Left lung (tissue), 10 donors: ENCODE measurements around the gene ACSL5. TPM values are rescaled to one million over a fixed set of nuclear protein-coding genes. Genes with fewer than 3 reads are reported as not detected.
"Not testable (repeated sequence)": the region's sequence is repeated elsewhere in the genome, so short reads cannot be mapped to it uniquely, and the experiment has no call there.

Experiments
- ATAC-seq: fragments of 200-7000 bp; cut with Tn5 transposase; one replicate; pipeline ENCODE4 v1.9.1; 2020; ENCODE audit warnings: moderate library complexity
- DNase-seq, 4 donors: peaks; one replicate each; pipeline ENCODE4 v3.0.0-alpha.2; 2013 to 2020
- H3K27ac ChIP-seq, 2 donors: fragments of 200-600 bp; sonication (generic) in 1 of 2; one replicate each; pipeline versions ENCODE4 v1.5.0 to v1.8.0; 2020 to 2021
- H3K27me3 ChIP-seq, 2 donors: fragments of 200-600 bp; sonication (generic) in 1 of 2; one replicate each; pipeline versions ENCODE4 v1.5.0 to v1.8.0; 2020 to 2021
- H3K36me3 ChIP-seq, 2 donors: fragments of 200-600 bp; sonication (generic) in 1 of 2; one replicate each; pipeline versions ENCODE4 v1.5.0 to v1.8.0; 2020 to 2021
- H3K4me1 ChIP-seq, 2 donors: fragments of 200-600 bp; one replicate each; pipeline ENCODE4 v1.8.0; 2021
- H3K4me3 ChIP-seq, 2 donors: fragments of 200-600 bp; sonication (generic) in 1 of 2; one replicate each; pipeline versions ENCODE4 v1.5.0 to v1.8.0; 2020 to 2021; ENCODE audit warnings: mild to moderate bottlenecking in 1 of 2
- H3K9me3 ChIP-seq, 2 donors: fragments of 200-600 bp; sonication (generic) in 1 of 2; one replicate each; pipeline versions ENCODE4 v1.5.0 to v1.8.0; 2020 to 2021
- CTCF ChIP-seq, 2 donors: fragments of 200-600 bp; sonication (generic) in 1 of 2; IDR thresholded peaks; one replicate each; pipeline versions ENCODE4 v1.5.0 to v1.8.0; 2021; ENCODE audit warnings: antibody characterized with exemption in 2 of 2
- intact Hi-C, 2 donors: fragments of 100-400 bp; cut with DNase I; formaldehyde crosslinking; loops; one replicate each; pipeline versions ENCODE4 v1.11.2 to v1.14.2; 2022
- polyA plus RNA-seq, 6 donors: library from polyadenylated mRNA; unstranded; fragments of 120-200 nt; gene quantifications; one replicate each; pipeline ENCODE4 v1.2.1, GENCODE V29; 2013; ENCODE audit not compliant: insufficient read length in 6 of 6
- total RNA-seq, 2 donors: library from RNA; stranded (reverse); fragmentation: NEBNext Ultra II Directional; extraction: Animal tissue kit (Norgen Biotek cat#: 25700); gene quantifications; one replicate each; pipeline ENCODE4 v1.2.1, GENCODE V29; 2021
- donor health status: DM: no; HTN: yes; CAD: no.
- donor health status: DM: no; HTN: no; CAD: no.

The ACSL5 gene
- total and polyA plus RNA-seq, 8 donors: 10.5 to 82.5 (median 14.1) TPM

GRCh38 chr10:112448888-112449287 lies 75.0 kb downstream of the ACSL5 start:
- Histone ChIP-seq H3K9me3 (no peaks in the 10 kb centered on the region), H3K4me3 (no peak overlapping the region), H3K27ac (no peak overlapping the region), H3K4me1 (peaks cover 16 to 33% of the 10 kb centered on the region in 2 donors), H3K27me3 (no peaks in the 10 kb centered on the region), H3K36me3 (peaks cover 0 to 14% of the 10 kb centered on the region in 2 donors)
- ATAC-seq (no peak), DNase-seq (no peak)
- no peak for TF ChIP-seq CTCF (IDR thresholded peaks at IDR 0.05)
- intact Hi-C loops: no loop called here

- Histone ChIP-seq H3K9me3 (no peaks in the 10 kb centered on the region), H3K4me3 (no peak overlapping the region), H3K27me3 (no peaks in the 10 kb centered on the region), H3K4me1 (no peaks in the 10 kb centered on the region), H3K36me3 (no peaks in the 10 kb centered on the region), H3K27ac (no peak overlapping the region)
- DNase-seq: no peak
- intact Hi-C loops: no loop called here
- TF ChIP-seq CTCF (IDR thresholded peaks at IDR 0.05): no peak
- no peak for ATAC-seq
Measured at GRCh38 chr10:112454910-112455779, 81.2 kb downstream of the ACSL5 start.

GRCh38 chr10:112456533-112456932 lies 82.6 kb downstream of the ACSL5 start:
- no peak for ATAC-seq

GRCh38 chr10:112460366-112460765 lies 86.5 kb downstream of the ACSL5 start:
- no peak for TF ChIP-seq CTCF (IDR thresholded peaks at IDR 0.05)
- H3K4me3 ChIP-seq: no peak overlapping the region
- intact Hi-C loops: no loop called here
- H3K27me3 ChIP-seq: no peaks in the 10 kb centered on the region
- DNase-seq (no peak), ATAC-seq (no peak)
- H3K36me3 ChIP-seq: peaks cover 0 to 32% of the 10 kb centered on the region in 2 donors
- no peaks in the 10 kb centered on the region for H3K9me3 ChIP-seq
- no peaks in the 10 kb centered on the region for H3K4me1 ChIP-seq
- no peak overlapping the region for H3K27ac ChIP-seq

More at GRCh38 chr10:112456533-112456932, 82.6 kb downstream of the ACSL5 start:
- TF ChIP-seq CTCF (IDR thresholded peaks at IDR 0.05): no peak
- Histone ChIP-seq H3K4me1 (no peaks in the 10 kb centered on the region), H3K27ac (no peak overlapping the region), H3K4me3 (no peak overlapping the region), H3K36me3 (peaks cover 0 to 8% of the 10 kb centered on the region in 2 donors), H3K9me3 (no peaks in the 10 kb centered on the region), H3K27me3 (no peaks in the 10 kb centered on the region)
- intact Hi-C loops: no loop called here
- DNase-seq: no peak

GRCh38 chr10:112461029-112461887 lies 87.3 kb downstream of the ACSL5 start:
- no peak for DNase-seq
- Histone ChIP-seq H3K27ac (no peak overlapping the region), H3K36me3 (peaks cover 0 to 41% of the 10 kb centered on the region in 2 donors), H3K4me1 (no peaks in the 10 kb centered on the region), H3K9me3 (no peaks in the 10 kb centered on the region), H3K27me3 (no peaks in the 10 kb centered on the region), H3K4me3 (no peak overlapping the region)
- TF ChIP-seq CTCF (IDR thresholded peaks at IDR 0.05): no peak
- intact Hi-C loops: no loop called here
- no peak for ATAC-seq

- H3K27me3 ChIP-seq, H3K27ac ChIP-seq, H3K4me3 ChIP-seq, intact Hi-C loops, H3K4me1 ChIP-seq, H3K9me3 ChIP-seq, ATAC-seq, DNase-seq: not testable (repeated sequence)
- peaks cover 0 to 65% of the 10 kb centered on the region in 2 donors for H3K36me3 ChIP-seq
Measured at GRCh38 chr10:112464074-112464473, 90.2 kb downstream of the ACSL5 start.
